Tibial nerve (tissue), 4 donors: ENCODE results near the gene RASAL2.

Source experiments
- EP300 ChIP-seq, 2 donors: sonication (generic); formaldehyde crosslinking; IDR thresholded peaks; one replicate each; pipeline ENCODE4 v1.6.1; 2017; ENCODE audit warnings: antibody characterized with exemption in 2 of 2, mild to moderate bottlenecking in 1 of 2
- POLR2A ChIP-seq, 2 donors: fragments of 450-650 bp; IDR thresholded peaks; one replicate each; pipeline ENCODE4 v1.6.1; 2017; ENCODE audit warnings: antibody characterized with exemption in 2 of 2, mild to moderate bottlenecking in 2 of 2, moderate library complexity in 2 of 2
- TF ChIP-seq, protein P1 (sequence below), 5 experiments: fragments of 200-600 bp in 3 of 5; fragments of 450-650 bp in 2 of 5; sonication (generic) in 3 of 5; IDR thresholded peaks; one replicate each; pipeline ENCODE4 v1.5.1; 2016 to 2019; ENCODE audit warnings: antibody characterized with exemption in 5 of 5, mild to moderate bottlenecking in 3 of 5, moderate library complexity in 2 of 5

- TF ChIP-seq, protein P1, sequence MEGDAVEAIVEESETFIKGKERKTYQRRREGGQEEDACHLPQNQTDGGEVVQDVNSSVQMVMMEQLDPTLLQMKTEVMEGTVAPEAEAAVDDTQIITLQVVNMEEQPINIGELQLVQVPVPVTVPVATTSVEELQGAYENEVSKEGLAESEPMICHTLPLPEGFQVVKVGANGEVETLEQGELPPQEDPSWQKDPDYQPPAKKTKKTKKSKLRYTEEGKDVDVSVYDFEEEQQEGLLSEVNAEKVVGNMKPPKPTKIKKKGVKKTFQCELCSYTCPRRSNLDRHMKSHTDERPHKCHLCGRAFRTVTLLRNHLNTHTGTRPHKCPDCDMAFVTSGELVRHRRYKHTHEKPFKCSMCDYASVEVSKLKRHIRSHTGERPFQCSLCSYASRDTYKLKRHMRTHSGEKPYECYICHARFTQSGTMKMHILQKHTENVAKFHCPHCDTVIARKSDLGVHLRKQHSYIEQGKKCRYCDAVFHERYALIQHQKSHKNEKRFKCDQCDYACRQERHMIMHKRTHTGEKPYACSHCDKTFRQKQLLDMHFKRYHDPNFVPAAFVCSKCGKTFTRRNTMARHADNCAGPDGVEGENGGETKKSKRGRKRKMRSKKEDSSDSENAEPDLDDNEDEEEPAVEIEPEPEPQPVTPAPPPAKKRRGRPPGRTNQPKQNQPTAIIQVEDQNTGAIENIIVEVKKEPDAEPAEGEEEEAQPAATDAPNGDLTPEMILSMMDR (IDR thresholded peaks at IDR 0.05) = no peak
- no peak for TF ChIP-seq EP300 (IDR thresholded peaks at IDR 0.05)
- no peak for TF ChIP-seq POLR2A (IDR thresholded peaks at IDR 0.05)
Measured at GRCh38 chr1:178122283-178122682, 28.4 kb downstream of the RASAL2 start.
